GM11168 (cell line): ENCODE data around the gene HSD11B1L.

Experiments
- in situ Hi-C: fragments of 300-500 bp; cut with MboI; formaldehyde crosslinking; loops from one replicate; pipeline ENCODE4 v1.12.0; 2022; ENCODE audit warnings: low sequenced_read_pairs; ENCODE audit not compliant: unreplicated experiment

HSD11B1L gene

GRCh38 chr19:5665781-5666513 lies 14.9 kb upstream of the HSD11B1L start:
- in situ Hi-C loops: no loop called here

GRCh38 chr19:5666921-5667610 lies 13.8 kb upstream of the HSD11B1L start:
- in situ Hi-C loops: no loop called here

- in situ Hi-C loops: no loop called here
Measured at GRCh38 chr19:5667751-5668271, 13.0 kb upstream of the HSD11B1L start.

- in situ Hi-C loops: no loop called here
Measured at GRCh38 chr19:5669212-5669611, 11.6 kb upstream of the HSD11B1L start.

GRCh38 chr19:5671600-5671999 lies 9.2 kb upstream of the HSD11B1L start:
- in situ Hi-C loops: no loop called here

- in situ Hi-C loops: no loop called here
Measured at GRCh38 chr19:5672708-5673459, 7.9 kb upstream of the HSD11B1L start.

- in situ Hi-C loops: no loop called here
Measured at GRCh38 chr19:5673752-5674151, 7.1 kb upstream of the HSD11B1L start.

- in situ Hi-C loops: no loop called here
Measured at GRCh38 chr19:5674714-5675113, 6.1 kb upstream of the HSD11B1L start.

GRCh38 chr19:5676105-5676771 lies 4.6 kb upstream of the HSD11B1L start:
- in situ Hi-C loops: no loop called here

- in situ Hi-C loops: no loop called here
Measured at GRCh38 chr19:5676772-5677105, 4.1 kb upstream of the HSD11B1L start.

GRCh38 chr19:5677136-5677535 lies 3.7 kb upstream of the HSD11B1L start:
- in situ Hi-C loops: no loop called here

- in situ Hi-C loops: no loop called here
Measured at GRCh38 chr19:5677580-5677979, 3.2 kb upstream of the HSD11B1L start.

- in situ Hi-C loops: no loop called here
Measured at GRCh38 chr19:5678071-5678718, 2.6 kb upstream of the HSD11B1L start.

GRCh38 chr19:5679289-5680083 lies 1.3 kb upstream of the HSD11B1L start:
- in situ Hi-C loops: no loop called here

- in situ Hi-C loops: no loop called here
Measured at GRCh38 chr19:5680084-5680436, 767 bp upstream of the HSD11B1L start.

- in situ Hi-C loops: no loop called here
Measured at GRCh38 chr19:5681391-5682106, 722 bp downstream of the HSD11B1L start.

GRCh38 chr19:5682107-5682482 lies 1.3 kb downstream of the HSD11B1L start:
- in situ Hi-C loops: no loop called here

GRCh38 chr19:5683177-5683886 lies 2.5 kb downstream of the HSD11B1L start:
- in situ Hi-C loops: no loop called here
